ENCODE results near the gene KIF18B. TPM values are rescaled to one million over a fixed set of nuclear protein-coding genes. Genes with fewer than 3 reads are reported as not detected.
"Not testable (repeated sequence)": the region's sequence is repeated elsewhere in the genome, so short reads cannot be mapped to it uniquely, and the experiment has no call there.

The KIF18B gene
- total and polyA plus RNA-seq, 10 of the 15 experiments (the other 5 are each of a cell fraction or from before 2014, with no cell fraction given): 2.8 to 46.2 (median 20.5) TPM

DNA sequence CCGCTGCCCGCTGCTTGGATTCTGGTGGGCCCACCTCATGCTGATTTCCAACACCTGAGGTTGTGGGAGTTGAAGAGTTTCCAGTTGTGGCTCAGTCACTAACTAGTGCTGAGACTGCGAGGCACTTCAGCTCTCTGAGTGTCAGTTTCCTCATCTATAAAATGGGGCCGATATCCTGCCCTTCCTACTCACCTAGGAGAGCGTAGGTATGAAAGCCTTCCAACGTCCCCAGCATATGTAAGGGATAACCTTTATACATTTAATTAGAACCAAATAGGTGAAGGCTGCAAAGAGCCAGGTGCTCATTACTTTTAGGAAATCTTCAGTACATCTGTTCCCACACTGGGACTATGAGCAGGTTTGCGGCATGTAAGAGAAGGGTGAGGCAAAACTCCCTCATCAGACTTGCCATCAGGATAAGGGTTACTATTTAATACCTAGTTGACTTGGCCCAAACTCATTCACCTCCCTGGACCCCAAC is 782 bp upstream of the KIF18B start:
- ChIA-PET RAD21 (ENCODE audit: unreplicated experiment) (interaction anchor here (3.0 kb wide), 1 partner anchor 28 kb away, joined by 8 read pairs; no protein-coding TSS in a partner anchor), SMC1A (ENCODE audit: uncharacterized antibody, unreplicated experiment) (no interaction called here), POLR2A (interaction anchor here (1.3 kb wide), 1 partner anchor 48 kb away, joined by 3 read pairs; a partner anchor contains a TSS), CTCF (no interaction called here)
- H3K27ac ChIP-seq (ENCODE audit: control insufficient read depth, insufficient read depth): peak overlapping the region; percentile 90; the same call in 1 of the 2 replicates
- peak overlapping the region; percentile 92 for H2AFZ ChIP-seq (ENCODE audit: control insufficient read depth, low read depth, low read length)
- H3K27me3 ChIP-seq (replicated peaks in 1 of 2; ENCODE audit: control insufficient read depth in 2 of 2, insufficient read depth in 2 of 2, low read length in 1 of 2): no peaks in the 10 kb centered on the region
- no TSS peak for BruUV-seq (replicated peaks)
- no peaks in the 10 kb centered on the region; a peak in 1 of 4 replicates for H3K36me3 ChIP-seq (ENCODE audit: control insufficient read depth in 2 of 2, insufficient read depth in 2 of 2, low read length in 1 of 2)
- ATAC-seq (no peak), FAIRE-seq (no peak), DNase-seq (ENCODE audit: low read depth, low spot score) (no peak)
- in situ Hi-C loops (cut with MboI) (no loop called here), intact Hi-C loops (cut with micrococcal nuclease; ENCODE audit: unreplicated experiment) (no loop called here)
- peak overlapping the region; percentile 85 for H3K4me2 ChIP-seq (ENCODE audit: control insufficient read depth, insufficient read depth)
- peaks cover 42% of the 10 kb centered on the region for H3K79me2 ChIP-seq (ENCODE audit: control insufficient read depth, insufficient read depth, low read length)
- 53% methylated on average over 7 of the region's 7 CpGs for WGBS (ENCODE audit: insufficient coverage, insufficient replicate concordance, low lambda C conversion rate, missing lambda C conversion rate)
- peak overlapping the region; percentile 88 for H3K9ac ChIP-seq (ENCODE audit: control insufficient read depth, insufficient read depth, low read length)
- H3K4me1 ChIP-seq (ENCODE audit: control insufficient read depth, insufficient read depth, low read length): 0 out of 2 replicates have a peak, but pooled peaks cover 4% of the 10 kb centered on the region
- TF ChIP-seq CUX1 (IDR thresholded peaks at IDR 0.05; ENCODE audit: insufficient replicate concordance, low read depth, low read length): no peak
- no peak for TF ChIP-seq POLR2AphosphoS5 (IDR thresholded peaks at IDR 0.05; ENCODE audit: low read length)
- no peak for TF ChIP-seq RELA (IDR thresholded peaks at IDR 0.05; ENCODE audit: borderline replicate concordance, partially characterized antibody)
- no peak for TF ChIP-seq MTA3 (IDR thresholded peaks at IDR 0.05; ENCODE audit: borderline replicate concordance, low read length)
- no peak for TF ChIP-seq LARP7 (IDR thresholded peaks at IDR 0.05)
- no peak for TF ChIP-seq YY1 (IDR thresholded peaks at IDR 0.05; ENCODE audit: low read depth, low read length)
- TF ChIP-seq TCF3 (IDR thresholded peaks at IDR 0.05; ENCODE audit: borderline replicate concordance, insufficient read depth, low read depth, low read length): no peak
- no peak for TF ChIP-seq EP300 (IDR thresholded peaks at IDR 0.05; ENCODE audit: borderline replicate concordance in 1 of 2, control insufficient read depth in 1 of 2, low read depth in 2 of 2, low read length in 2 of 2)
- H3K4me3 ChIP-seq: peak overlapping the region; percentile 72
- H3K9me3 ChIP-seq (replicated peaks; ENCODE audit: control insufficient read depth, insufficient read depth, low read length): no peaks in the 10 kb centered on the region
- no peaks in the 10 kb centered on the region for H4K20me1 ChIP-seq (ENCODE audit: control insufficient read depth, insufficient read depth)

DNA sequence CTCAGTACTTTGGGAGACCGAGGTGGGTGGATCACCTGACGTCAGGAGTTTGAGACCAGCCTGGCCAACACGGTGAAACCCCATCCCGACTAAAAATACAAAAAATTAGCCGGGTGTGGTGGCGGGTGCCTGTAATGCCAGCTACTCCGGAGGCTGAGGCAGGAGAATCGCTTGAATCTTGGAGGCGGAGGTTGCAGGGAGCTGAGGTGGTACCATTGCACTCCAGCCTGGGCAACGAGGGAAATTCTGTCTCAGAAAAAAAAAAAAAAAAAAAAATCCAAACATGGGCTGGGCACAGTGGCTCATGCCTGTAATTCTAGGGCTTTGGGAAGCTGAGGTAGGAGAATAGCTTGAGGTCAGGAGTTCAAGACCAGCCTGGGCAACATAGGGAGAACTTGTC is 1.9 kb downstream of the KIF18B start:
- FAIRE-seq; ATAC-seq; H3K9ac ChIP-seq (ENCODE audit: control insufficient read depth, insufficient read depth, low read length); H3K4me1 ChIP-seq (ENCODE audit: control insufficient read depth, insufficient read depth, low read length); DNase-seq (ENCODE audit: low read depth, low spot score); H2AFZ ChIP-seq (ENCODE audit: control insufficient read depth, low read depth, low read length); H4K20me1 ChIP-seq (ENCODE audit: control insufficient read depth, insufficient read depth); H3K27me3 ChIP-seq (replicated peaks in 1 of 2; ENCODE audit: control insufficient read depth in 2 of 2, insufficient read depth in 2 of 2, low read length in 1 of 2); H3K27ac ChIP-seq (ENCODE audit: control insufficient read depth, insufficient read depth); H3K4me3 ChIP-seq; intact Hi-C loops (cut with micrococcal nuclease; ENCODE audit: unreplicated experiment); in situ Hi-C loops (cut with MboI); H3K36me3 ChIP-seq (ENCODE audit: control insufficient read depth in 2 of 2, insufficient read depth in 2 of 2, low read length in 1 of 2); H3K9me3 ChIP-seq (replicated peaks; ENCODE audit: control insufficient read depth, insufficient read depth, low read length); BruUV-seq (replicated peaks): not testable (repeated sequence)
- peak overlapping the region; percentile 44; the same call in 1 of the 2 replicates for H3K4me2 ChIP-seq (ENCODE audit: control insufficient read depth, insufficient read depth)
- ChIA-PET RAD21 (ENCODE audit: unreplicated experiment) (interaction anchor here (0.9 kb wide), 1 partner anchor 205 kb away, joined by 3 read pairs; no protein-coding TSS in a partner anchor), POLR2A (interaction anchor here (0.6 to 1.9 kb wide), 5 partner anchors 16 to 694 kb away, joined by 3 to 10 read pairs (median 5); partner anchors contain the start of gene NMT1), CTCF (interaction anchor here (0.8 to 1.4 kb wide), 3 partner anchors 15 to 26 kb away, joined by 3 to 7 read pairs (median 6); no protein-coding TSS in a partner anchor), SMC1A (ENCODE audit: uncharacterized antibody, unreplicated experiment) (interaction anchor here (1.1 to 1.9 kb wide), 2 partner anchors 10 to 25 kb away, joined by 3 to 10 read pairs; no protein-coding TSS in a partner anchor)
- 94% methylated on average over 10 of the region's 10 CpGs for WGBS (ENCODE audit: insufficient coverage, insufficient replicate concordance, low lambda C conversion rate, missing lambda C conversion rate)
- peaks cover 63% of the 10 kb centered on the region for H3K79me2 ChIP-seq (ENCODE audit: control insufficient read depth, insufficient read depth, low read length)

All from GM12878 (cell line).